MM.1S (cell line): ENCODE results near the gene LIPJ.

Experiments used
- CTCF ChIP-seq: fragments of 300-600 bp; sonication (generic); IDR thresholded peaks from 2 replicates; pipeline ENCODE4 v1.5.1; 2016; ENCODE audit warnings: antibody characterized with exemption, low read length, mixed read lengths
- EZH2phosphoT487 ChIP-seq: fragments of 300-600 bp; sonication (generic); IDR thresholded peaks from 2 replicates; pipeline ENCODE4 v1.6.1; 2018; ENCODE audit warnings: antibody characterized with exemption, low read length

DNA sequence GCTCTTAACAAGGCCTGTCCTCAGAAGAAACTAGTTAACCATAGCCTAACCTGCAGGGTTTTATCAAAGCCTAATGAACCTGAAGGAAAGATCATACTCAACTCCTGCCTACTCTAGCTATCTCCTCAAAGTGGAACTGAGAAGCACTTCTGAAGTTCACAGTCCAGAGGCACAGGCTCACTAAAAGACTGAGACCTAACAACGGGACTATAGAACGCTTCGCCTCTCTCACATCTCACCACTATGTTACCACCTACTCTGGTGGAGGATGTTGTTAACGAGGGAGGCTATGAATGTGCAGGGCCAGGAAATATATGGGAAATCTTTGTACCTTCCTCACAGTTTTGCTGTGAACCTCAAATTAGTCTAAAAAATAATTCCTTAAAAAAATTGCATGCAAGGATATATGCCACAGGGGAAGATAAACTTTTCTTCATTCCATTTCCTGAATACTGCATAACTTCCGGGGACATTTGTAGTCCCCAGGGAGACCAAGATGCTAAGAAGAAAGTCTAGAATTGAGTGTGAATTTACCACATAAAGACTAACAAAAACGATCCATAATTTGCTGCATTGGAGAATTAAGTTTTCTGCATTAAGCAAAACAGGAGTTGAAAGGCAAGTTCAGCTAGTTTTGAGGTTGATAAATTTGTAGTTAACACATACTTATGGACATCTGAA, 21.6 kb downstream of the LIPJ start:
- no peak for TF ChIP-seq CTCF
- no peak for TF ChIP-seq EZH2phosphoT487
